A673 (cell line): ENCODE data around the gene CIBAR2.

ENCODE experiments used
- EZH2 ChIP-seq: fragments of 200-600 bp; sonication (generic); IDR thresholded peaks from 2 replicates; pipeline ENCODE4 v1.6.1; 2017; ENCODE audit warnings: borderline replicate concordance, low read depth, mild to moderate bottlenecking, mixed read lengths, antibody characterized with exemption, low read length; ENCODE audit not compliant: poor library complexity, severe bottlenecking
- TF ChIP-seq, protein P1 (sequence below): fragments of 300-800, 200-600 bp; sonication (generic); conservative IDR thresholded peaks from 2 replicates; pipeline ENCODE4 v1.5.1; 2017; ENCODE audit warnings: low read depth, mild to moderate bottlenecking, antibody characterized with exemption, low read length, moderate library complexity, mixed read lengths

DNA sequence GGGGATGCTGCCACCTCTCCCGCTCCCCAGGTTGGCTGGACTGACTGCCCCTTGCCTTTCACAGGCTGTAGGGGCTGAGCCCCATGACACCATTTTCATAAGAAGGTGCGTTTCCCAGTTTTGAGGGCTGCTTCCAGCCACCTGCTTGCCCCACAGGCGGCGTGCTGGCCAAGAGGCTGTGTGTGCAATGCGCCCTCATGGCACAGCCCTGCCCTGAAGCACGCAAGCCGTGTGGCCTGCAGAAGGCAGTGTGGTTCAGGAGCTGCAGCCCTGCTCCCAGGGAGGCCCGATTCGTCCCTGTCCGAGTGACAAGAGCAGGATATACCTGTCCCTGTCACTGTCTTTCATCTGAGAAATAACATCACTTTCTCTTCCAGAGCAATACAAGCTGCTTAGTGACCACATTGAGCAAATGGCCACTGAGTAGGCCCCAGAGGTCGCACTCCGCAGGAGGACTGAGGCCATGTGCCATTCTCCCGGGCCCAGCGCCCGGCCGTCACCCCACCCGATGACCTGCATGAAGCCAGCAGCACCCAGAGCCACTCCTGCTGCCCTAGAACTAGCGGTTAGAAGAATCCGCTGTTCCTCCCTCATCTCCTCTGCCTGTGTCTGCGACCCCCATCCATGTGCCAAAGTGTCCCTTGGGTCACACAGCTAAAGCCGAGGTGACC, 24.2 kb downstream of the CIBAR2 start:
- TF ChIP-seq EZH2, result no peak
- TF ChIP-seq, protein P1, sequence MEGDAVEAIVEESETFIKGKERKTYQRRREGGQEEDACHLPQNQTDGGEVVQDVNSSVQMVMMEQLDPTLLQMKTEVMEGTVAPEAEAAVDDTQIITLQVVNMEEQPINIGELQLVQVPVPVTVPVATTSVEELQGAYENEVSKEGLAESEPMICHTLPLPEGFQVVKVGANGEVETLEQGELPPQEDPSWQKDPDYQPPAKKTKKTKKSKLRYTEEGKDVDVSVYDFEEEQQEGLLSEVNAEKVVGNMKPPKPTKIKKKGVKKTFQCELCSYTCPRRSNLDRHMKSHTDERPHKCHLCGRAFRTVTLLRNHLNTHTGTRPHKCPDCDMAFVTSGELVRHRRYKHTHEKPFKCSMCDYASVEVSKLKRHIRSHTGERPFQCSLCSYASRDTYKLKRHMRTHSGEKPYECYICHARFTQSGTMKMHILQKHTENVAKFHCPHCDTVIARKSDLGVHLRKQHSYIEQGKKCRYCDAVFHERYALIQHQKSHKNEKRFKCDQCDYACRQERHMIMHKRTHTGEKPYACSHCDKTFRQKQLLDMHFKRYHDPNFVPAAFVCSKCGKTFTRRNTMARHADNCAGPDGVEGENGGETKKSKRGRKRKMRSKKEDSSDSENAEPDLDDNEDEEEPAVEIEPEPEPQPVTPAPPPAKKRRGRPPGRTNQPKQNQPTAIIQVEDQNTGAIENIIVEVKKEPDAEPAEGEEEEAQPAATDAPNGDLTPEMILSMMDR, result no peak
